Liver (tissue), 3 donors: Measurements from ENCODE around the gene RASD2.

Source experiments
- EGR1 ChIP-seq, 2 donors: IDR thresholded peaks; 2 replicates each; pipeline ENCODE4 v1.6.1; 2016 to 2018; ENCODE audit warnings: antibody characterized with exemption in 2 of 2, low read depth in 2 of 2
- GABPA ChIP-seq, 2 donors: IDR thresholded peaks in 1 of 2; conservative IDR thresholded peaks in 1 of 2; 2 replicates each; pipeline ENCODE4 v1.6.1; 2016; ENCODE audit warnings: antibody characterized with exemption in 2 of 2, mild to moderate bottlenecking in 1 of 2, moderate library complexity in 1 of 2
- HNF4G ChIP-seq: IDR thresholded peaks from 2 replicates; pipeline ENCODE4 v1.6.1; 2016; ENCODE audit warnings: antibody characterized with exemption
- RAD21 ChIP-seq, 2 donors: IDR thresholded peaks; 2 replicates each; pipeline ENCODE4 v1.6.1; 2016; ENCODE audit warnings: antibody characterized with exemption in 2 of 2, mild to moderate bottlenecking in 2 of 2
- SP1 ChIP-seq: IDR thresholded peaks from 2 replicates; pipeline ENCODE4 v1.6.1; 2018; ENCODE audit warnings: antibody characterized with exemption, mild to moderate bottlenecking
- TAF1 ChIP-seq: conservative IDR thresholded peaks from 2 replicates; pipeline ENCODE4 v1.6.1; 2016; ENCODE audit warnings: antibody characterized with exemption, mild to moderate bottlenecking
- YY1 ChIP-seq: IDR thresholded peaks from 2 replicates; pipeline ENCODE4 v1.6.1; 2016; ENCODE audit warnings: antibody characterized with exemption, mild to moderate bottlenecking
- TF ChIP-seq, protein P1 (sequence below): IDR thresholded peaks from 2 replicates; pipeline ENCODE4 v1.6.1; 2016; ENCODE audit warnings: antibody characterized with exemption
- TF ChIP-seq, protein P2 (sequence below): fragments of 150-350 bp; IDR thresholded peaks from 2 replicates; pipeline ENCODE4 v1.5.1; 2017; ENCODE audit warnings: improper control_type of control experiment, low read depth, low read length; ENCODE audit not compliant: missing input control
- TF ChIP-seq, protein P3 (sequence below): IDR thresholded peaks from 2 replicates; pipeline ENCODE4 v1.6.1; 2016; ENCODE audit warnings: antibody characterized with exemption, mild to moderate bottlenecking
- TF ChIP-seq, protein P4 (sequence below): IDR thresholded peaks from 2 replicates; pipeline ENCODE4 v1.6.1; 2016; ENCODE audit warnings: antibody characterized with exemption
- donor health status: healthy.
- donor health status: healthy.

DNA sequence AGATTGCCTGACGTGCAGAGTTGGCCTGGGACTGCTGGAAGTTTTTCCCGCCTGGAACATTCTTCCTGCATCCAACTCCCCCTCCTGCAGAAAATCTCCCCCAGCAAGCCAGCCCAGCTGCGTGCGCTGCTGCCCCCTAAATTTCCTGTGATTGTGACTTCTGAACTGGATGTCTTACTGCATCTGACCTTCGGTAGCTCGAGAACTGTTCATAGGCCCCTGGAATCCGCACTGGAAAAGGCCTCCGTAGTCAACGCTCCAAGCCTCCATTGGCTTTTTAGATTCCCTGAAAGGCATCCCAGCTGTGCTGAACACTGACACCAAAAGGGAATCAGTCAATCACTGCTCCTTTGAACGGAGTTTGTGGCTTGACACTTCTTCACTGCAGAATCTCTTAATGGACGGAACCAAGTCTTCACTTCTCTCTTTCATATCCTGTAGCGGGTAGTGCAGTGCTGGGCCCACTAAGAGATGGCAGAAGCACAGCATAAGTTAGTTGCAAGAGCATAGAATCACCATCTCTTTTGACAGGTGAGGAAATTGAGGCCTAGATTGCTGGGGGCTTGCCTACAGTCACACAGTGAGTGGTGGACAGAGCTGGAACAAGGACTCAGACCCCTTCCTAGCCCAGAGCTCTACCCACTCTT, 14.2 kb upstream of the RASD2 start:
- TF ChIP-seq, protein P1, sequence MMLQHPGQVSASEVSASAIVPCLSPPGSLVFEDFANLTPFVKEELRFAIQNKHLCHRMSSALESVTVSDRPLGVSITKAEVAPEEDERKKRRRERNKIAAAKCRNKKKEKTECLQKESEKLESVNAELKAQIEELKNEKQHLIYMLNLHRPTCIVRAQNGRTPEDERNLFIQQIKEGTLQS: no peak
- TF ChIP-seq, protein P2, sequence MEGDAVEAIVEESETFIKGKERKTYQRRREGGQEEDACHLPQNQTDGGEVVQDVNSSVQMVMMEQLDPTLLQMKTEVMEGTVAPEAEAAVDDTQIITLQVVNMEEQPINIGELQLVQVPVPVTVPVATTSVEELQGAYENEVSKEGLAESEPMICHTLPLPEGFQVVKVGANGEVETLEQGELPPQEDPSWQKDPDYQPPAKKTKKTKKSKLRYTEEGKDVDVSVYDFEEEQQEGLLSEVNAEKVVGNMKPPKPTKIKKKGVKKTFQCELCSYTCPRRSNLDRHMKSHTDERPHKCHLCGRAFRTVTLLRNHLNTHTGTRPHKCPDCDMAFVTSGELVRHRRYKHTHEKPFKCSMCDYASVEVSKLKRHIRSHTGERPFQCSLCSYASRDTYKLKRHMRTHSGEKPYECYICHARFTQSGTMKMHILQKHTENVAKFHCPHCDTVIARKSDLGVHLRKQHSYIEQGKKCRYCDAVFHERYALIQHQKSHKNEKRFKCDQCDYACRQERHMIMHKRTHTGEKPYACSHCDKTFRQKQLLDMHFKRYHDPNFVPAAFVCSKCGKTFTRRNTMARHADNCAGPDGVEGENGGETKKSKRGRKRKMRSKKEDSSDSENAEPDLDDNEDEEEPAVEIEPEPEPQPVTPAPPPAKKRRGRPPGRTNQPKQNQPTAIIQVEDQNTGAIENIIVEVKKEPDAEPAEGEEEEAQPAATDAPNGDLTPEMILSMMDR: no peak
- TF ChIP-seq, protein P3, sequence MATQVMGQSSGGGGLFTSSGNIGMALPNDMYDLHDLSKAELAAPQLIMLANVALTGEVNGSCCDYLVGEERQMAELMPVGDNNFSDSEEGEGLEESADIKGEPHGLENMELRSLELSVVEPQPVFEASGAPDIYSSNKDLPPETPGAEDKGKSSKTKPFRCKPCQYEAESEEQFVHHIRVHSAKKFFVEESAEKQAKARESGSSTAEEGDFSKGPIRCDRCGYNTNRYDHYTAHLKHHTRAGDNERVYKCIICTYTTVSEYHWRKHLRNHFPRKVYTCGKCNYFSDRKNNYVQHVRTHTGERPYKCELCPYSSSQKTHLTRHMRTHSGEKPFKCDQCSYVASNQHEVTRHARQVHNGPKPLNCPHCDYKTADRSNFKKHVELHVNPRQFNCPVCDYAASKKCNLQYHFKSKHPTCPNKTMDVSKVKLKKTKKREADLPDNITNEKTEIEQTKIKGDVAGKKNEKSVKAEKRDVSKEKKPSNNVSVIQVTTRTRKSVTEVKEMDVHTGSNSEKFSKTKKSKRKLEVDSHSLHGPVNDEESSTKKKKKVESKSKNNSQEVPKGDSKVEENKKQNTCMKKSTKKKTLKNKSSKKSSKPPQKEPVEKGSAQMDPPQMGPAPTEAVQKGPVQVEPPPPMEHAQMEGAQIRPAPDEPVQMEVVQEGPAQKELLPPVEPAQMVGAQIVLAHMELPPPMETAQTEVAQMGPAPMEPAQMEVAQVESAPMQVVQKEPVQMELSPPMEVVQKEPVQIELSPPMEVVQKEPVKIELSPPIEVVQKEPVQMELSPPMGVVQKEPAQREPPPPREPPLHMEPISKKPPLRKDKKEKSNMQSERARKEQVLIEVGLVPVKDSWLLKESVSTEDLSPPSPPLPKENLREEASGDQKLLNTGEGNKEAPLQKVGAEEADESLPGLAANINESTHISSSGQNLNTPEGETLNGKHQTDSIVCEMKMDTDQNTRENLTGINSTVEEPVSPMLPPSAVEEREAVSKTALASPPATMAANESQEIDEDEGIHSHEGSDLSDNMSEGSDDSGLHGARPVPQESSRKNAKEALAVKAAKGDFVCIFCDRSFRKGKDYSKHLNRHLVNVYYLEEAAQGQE: no peak
- TF ChIP-seq, protein P4, sequence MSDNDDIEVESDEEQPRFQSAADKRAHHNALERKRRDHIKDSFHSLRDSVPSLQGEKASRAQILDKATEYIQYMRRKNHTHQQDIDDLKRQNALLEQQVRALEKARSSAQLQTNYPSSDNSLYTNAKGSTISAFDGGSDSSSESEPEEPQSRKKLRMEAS: no peak
- no peak for TF ChIP-seq EGR1 (IDR thresholded peaks at IDR 0.05; ENCODE audit: low read depth in 2 of 2)
- TF ChIP-seq YY1: no peak
- TF ChIP-seq RAD21 (IDR thresholded peaks at IDR 0.05): no peak
- TF ChIP-seq GABPA (IDR thresholded peaks at IDR 0.05 in 1 of 2, conservative IDR thresholded peaks at IDR 0.05 in 1 of 2): no peak
- no peak for TF ChIP-seq SP1
- no peak for TF ChIP-seq HNF4G
- no peak for TF ChIP-seq TAF1
